Right ventricle myocardium superior (tissue), 1 donor: Measurements from ENCODE around the gene KDM5B. TPM values are rescaled to one million over a fixed set of nuclear protein-coding genes. Genes with fewer than 3 reads are reported as not detected.
A peak's percentile ranks its signal among the peaks of the same experiment; 100 is the strongest.
"Not testable (repeated sequence)": the region's sequence is repeated elsewhere in the genome, so short reads cannot be mapped to it uniquely, and the experiment has no call there.

Experiments
- ATAC-seq: fragments of 200-7000 bp; cut with Tn5 transposase; one replicate; pipeline ENCODE4 v1.9.1; 2020; ENCODE audit warnings: mild to moderate bottlenecking; ENCODE audit not compliant: poor library complexity
- DNase-seq: peaks from one replicate; pipeline ENCODE4 v3.0.0-alpha.2; 2020
- intact Hi-C: fragments of 100-400 bp; cut with DNase I; formaldehyde crosslinking; loops from one replicate; pipeline ENCODE4 v1.11.2; 2022
- long read RNA-seq: library from polyadenylated mRNA; unstranded; transcript quantifications from one replicate; pipeline ENCODE4 v2.0.0, GENCODE V29; 2021
- total RNA-seq: library from RNA; stranded (reverse); fragmentation: NEBNext Ultra II Directional; extraction: Animal tissue kit (Norgen Biotek cat#: 25700); gene quantifications from one replicate; pipeline ENCODE4 v1.2.1, GENCODE V29; 2021
- donor health status: DM: no; HTN: yes; CAD: no; lungs with severe emphysema.

KDM5B gene
- 11.9 TPM for total RNA-seq
- long read RNA-seq, partial matches to known transcripts: 2 of 4 reads
- long read RNA-seq, other reads (novel, unspliced or antisense): 0 of 4 reads

DNA sequence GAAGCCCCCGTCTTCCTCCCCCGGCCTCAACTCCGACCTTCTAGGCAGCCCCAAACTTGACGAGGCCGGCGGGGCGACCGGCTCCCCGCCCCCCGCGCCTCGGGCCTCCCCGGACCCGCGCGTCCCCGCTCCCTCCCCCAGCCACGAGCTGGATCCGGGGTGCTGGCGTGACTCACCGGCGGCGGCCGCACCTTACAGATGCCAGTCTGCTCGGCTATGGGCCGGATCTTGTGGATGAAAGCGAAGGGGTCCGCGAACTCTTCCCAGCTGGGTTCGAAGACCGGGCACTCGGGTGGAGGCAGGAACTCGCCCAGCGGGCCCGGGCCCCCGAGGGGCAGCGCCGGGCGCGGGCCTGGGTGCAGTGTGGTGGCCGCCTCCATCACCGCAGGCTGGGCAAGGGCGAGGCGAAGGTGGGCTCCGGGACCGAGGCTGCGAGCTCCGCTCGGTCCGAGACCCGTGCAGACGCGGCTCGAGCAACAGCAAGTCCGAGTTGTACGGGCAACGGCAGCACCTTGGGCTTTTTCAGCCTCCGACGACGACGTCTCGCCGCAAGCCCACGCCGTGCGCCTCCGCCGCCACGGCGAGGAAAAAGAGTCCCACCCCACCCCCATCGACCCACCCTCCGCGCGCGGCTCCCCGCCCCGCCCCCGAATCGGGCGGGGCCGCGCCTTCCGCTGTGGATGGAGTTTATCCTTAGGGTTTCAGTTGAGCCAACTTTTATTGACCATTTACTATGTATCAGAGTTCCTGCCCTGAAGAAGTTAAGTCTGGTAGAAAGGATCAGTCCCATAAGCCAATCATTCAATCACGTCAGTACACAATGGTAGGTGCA lies at the start of gene KDM5B:
Gene KDM5B, minus strand, starts transcription at position 496 of the 832 bp plus-strand sequence. Its CDS starts 116 bp downstream, at position 380.
- intact Hi-C loops: no loop called here
- DNase-seq (peak; percentile 84), ATAC-seq (peak; percentile 52)

DNA sequence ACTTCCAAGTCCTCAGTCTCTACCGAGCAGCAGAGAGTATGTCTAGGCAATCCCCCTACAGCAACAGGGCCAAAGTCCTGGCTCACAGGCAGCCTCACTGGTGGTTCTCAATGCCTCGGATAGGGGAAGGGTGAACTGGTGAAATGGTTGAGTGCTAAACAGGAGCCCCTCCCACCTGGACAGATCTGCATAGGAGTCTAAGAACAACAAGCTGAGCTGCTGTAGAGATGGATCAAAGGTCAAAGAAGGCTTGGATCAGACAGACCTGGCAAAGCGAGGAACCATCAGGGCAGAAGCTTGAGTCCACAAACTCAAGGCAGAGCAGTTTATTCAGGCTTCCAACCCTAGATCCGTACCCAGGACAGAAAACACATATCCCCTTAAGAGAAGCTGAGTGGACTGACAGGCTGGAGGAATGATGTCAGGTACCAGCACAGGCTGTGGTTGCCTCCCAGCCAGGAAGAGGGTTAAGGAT lies 49.0 kb upstream of the KDM5B start:
- no peak for DNase-seq
- intact Hi-C loops: no loop called here
- no peak for ATAC-seq

DNA sequence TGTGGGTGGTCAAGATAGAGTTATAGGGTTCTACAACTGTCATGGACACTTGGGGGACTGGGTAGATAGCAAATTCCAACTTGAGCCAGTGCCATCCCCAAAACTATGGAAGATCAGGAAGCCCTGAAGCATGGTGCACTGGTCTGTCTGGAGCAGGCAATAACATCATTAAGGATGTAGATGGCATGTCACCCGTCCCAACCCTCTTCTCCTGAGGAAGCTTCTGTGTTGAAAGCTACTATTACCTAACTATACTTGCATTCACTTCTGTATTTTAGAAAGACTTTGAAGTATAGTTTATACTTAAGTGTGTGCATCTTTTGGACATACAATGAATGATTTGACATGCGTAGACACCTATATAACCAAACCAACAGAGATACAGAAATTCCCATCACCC lies 47.8 kb upstream of the KDM5B start:
- intact Hi-C loops: no loop called here
- DNase-seq (no peak), ATAC-seq (no peak)

- DNase-seq (no peak), ATAC-seq (no peak)
- intact Hi-C loops: no loop called here
These were observed 46.6 kb upstream of the KDM5B start for GRCh38 chr1:202854787-202855186.

DNA sequence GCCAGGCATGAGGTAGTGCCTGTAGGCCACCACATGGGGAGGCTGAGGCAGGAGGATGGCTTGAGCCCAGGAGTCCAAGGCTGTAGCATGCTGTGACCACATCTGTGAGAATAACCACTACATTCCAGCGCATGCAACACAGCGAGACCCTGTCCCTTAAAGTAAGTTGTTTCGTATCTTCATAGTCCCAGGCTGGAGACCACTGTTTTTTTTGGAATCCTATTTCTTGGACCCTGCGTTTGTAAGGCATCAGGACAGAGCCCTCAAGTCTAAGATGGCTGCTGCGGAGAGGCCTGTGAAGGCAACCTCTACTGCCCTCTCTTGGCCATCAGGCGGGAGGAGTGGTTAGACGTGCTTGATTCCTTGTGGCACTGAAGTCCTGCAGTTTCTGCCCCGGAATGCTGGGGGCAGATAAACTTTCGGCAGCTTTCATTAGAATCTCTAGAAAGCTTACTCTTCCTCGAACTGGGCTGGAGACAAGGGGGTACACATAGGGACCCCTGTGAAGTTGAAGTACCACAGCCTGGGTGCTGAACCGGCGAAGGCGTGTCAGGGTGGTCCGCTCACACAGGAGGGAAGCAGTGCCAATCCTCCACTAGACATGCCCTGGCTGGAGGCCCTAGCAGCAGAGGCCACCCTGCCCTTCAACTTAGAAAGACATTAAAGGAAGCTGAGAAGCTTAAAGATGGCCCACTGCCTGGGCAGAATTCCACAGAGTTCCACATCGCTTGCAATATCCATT lies 44.1 kb upstream of the KDM5B start:
- ATAC-seq: no peak
- DNase-seq: no peak
- intact Hi-C loops: no loop called here

- intact Hi-C loops: no loop called here
- peak; percentile 39 for ATAC-seq
- no peak for DNase-seq
These were observed 42.6 kb upstream of the KDM5B start for GRCh38 chr1:202850593-202851362.

GRCh38 chr1:202848191-202848542 lies 39.9 kb upstream of the KDM5B start:
- DNase-seq: no peak
- ATAC-seq: no peak
- intact Hi-C loops: no loop called here

DNA sequence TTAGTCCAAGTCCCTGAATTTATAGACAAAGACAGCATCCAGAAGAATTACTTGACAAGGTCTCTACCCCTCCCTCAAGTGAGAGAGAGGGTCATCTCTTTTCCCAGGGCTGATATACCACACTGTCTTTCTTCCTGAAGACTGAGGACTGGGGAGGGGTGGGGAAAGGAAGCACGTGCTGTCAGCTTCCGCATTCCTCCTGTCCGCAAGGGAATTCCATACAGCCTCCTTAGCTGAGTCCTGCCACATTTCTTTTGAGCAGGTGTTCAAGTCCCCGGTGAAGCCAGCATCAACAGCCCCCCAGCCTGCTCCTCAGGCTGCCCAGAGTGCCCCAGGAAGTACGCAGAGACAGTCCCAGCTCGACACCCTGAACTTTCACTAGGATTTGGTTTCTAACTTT lies 36.7 kb upstream of the KDM5B start:
- intact Hi-C loops: no loop called here
- DNase-seq (no peak), ATAC-seq (no peak)

- no peak for ATAC-seq
- intact Hi-C loops: no loop called here
- DNase-seq: no peak
These were observed 36.0 kb upstream of the KDM5B start for GRCh38 chr1:202844259-202844658.

DNA sequence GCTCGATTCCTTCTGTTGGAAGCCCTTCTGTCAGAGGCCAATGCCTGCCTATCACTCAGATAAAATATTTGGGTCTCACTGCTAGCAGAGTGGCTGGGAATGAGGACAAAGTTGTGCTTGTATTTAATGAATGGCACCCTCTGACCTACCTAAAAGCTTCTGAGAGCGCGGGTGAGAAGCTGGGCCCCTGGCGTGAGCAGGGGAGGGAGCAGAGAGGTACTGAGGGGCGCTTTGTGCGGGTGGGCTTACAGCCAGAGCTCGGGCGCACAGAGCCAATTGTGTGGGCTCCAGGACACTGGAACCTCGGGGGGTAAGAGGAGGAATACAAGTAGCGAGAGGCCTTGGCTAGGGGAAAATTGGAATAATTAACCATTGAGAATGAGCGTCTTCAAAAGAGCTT lies 34.9 kb upstream of the KDM5B start:
- ATAC-seq: no peak
- intact Hi-C loops: no loop called here
- DNase-seq: no peak

- no peak for ATAC-seq
- DNase-seq: no peak
- intact Hi-C loops: no loop called here
These were observed 29.6 kb upstream of the KDM5B start for GRCh38 chr1:202837746-202838262.

DNA sequence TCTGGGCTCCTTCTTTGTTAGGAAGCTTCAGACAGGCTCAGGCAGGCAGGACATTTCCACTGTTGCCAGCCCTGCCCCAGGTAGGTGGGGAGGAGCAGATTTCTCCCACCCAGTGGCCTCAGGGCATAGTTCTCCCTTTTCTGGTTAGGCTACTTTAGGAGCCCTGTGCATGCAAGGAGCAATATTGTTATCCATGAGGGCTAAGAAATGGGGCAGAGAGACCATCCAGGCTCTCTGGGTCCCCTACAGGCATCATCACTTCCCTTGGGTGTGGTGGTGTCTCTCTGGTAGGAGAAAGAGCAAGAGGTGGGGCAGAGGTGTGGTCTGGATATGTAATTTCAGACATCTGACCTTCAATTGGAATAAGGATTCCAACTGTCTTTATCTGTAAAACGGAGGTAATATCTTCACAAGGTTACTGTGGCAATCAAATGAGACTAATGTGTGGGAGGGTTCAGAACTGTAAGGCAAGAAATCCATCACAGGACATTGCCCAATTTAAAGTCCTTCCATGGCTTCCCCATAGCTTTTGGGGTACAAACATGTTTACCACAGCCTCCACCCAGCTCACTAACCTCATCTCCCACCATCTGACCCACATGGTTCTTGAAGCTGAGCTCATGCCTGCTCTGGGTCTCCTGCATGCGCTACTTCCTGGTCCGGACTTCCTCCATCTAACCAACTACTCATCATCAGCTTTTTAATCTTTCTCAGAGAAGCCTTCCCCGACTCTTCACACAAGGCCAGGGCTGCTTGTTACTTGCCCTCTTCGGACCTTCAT lies 28.6 kb upstream of the KDM5B start:
- DNase-seq: no peak
- ATAC-seq: no peak
- intact Hi-C loops: no loop called here

- DNase-seq (no peak), ATAC-seq (no peak)
- intact Hi-C loops: no loop called here
These were observed 27.4 kb upstream of the KDM5B start for GRCh38 chr1:202835548-202836072.

DNA sequence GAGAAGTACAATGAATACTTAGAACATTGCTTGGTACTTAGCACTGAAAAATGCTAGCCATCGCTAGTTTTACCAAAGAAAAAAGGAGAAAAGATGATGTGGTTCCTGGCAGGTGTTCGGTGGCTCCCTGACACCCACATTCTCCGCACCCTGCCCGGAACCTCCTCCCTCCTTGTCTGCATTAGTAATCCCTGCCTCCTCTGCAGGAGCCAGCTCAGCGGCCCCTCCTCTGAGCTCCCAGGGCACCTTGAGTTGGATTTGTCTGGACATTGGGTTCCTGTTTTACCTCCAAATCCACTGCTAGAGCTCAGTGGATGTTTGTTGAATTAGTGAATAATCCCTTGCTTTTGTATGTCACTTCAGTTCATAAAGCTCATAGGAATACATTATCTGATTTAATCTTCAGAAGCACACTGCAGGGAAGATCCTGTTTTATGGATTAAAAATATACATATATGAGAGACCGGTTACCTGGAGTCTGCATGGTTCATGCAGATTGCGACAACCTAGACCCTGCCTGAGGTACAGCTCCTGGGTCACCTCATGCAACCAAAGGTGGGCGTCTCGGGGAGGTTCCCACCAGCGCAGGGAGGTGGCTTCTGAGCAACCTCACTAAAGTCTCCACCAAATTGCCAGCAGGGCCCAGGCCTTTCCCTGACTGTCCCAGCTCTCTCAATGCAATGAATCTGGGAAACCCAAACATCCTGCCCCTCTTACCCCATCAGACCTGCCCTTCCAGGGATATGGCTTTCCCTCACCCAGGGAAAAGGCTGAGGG lies 26.7 kb upstream of the KDM5B start:
- intact Hi-C loops: no loop called here
- ATAC-seq (no peak), DNase-seq (no peak)

GRCh38 chr1:202831906-202832305 lies 23.7 kb upstream of the KDM5B start:
- intact Hi-C loops: no loop called here
- ATAC-seq (no peak), DNase-seq (no peak)

GRCh38 chr1:202829223-202829622 lies 21.0 kb upstream of the KDM5B start:
- DNase-seq, intact Hi-C loops, ATAC-seq: not testable (repeated sequence)

DNA sequence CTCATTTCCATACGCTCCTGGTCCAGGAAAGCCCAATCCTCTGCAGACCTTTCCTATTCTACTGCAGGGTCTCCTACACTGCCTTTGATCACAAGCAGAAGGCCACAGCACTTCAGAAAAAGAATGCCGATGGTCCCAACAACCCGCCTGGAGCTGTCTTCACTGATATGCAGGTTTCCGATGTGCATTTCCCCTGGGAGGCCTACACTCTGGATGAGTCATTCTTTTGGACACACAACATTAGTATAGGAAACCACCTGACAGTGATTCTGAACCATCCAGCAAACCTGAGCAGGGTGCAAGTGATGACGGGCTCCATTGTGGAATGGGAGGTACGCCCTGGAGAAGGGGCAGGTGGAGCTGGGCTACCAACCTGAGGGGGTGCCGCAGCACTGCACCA lies 17.5 kb upstream of the KDM5B start:
- intact Hi-C loops: no loop called here
- no peak for DNase-seq
- ATAC-seq: no peak
